Ishikawa (cell line): ENCODE data around the gene CCSER2.

ENCODE experiments used
- EGR1 ChIP-seq: IDR thresholded peaks from 2 replicates; pipeline ENCODE4 v1.6.1; 2012
- ZBTB7A ChIP-seq: IDR thresholded peaks from 2 replicates; pipeline ENCODE4 v1.6.1; 2012; ENCODE audit warnings: low read depth

GRCh38 chr10:84356928-84357327, 28.5 kb downstream of the CCSER2 start:
- no peak for TF ChIP-seq EGR1
- no peak for TF ChIP-seq ZBTB7A
